HG03520 (cell line): ENCODE data around the gene SPATA33.
"Not testable (repeated sequence)": the region's sequence is repeated elsewhere in the genome, so short reads cannot be mapped to it uniquely, and the experiment has no call there.

Experiments used
- ATAC-seq: cut with Tn5 transposase; IDR thresholded peaks from one replicate; pipeline ENCODE4 v1.9.1; 2021; ENCODE audit warnings: mild to moderate bottlenecking, moderate library complexity; ENCODE audit not compliant: unreplicated experiment

SPATA33 gene

GRCh38 chr16:89691231-89691985, 33.8 kb downstream of the SPATA33 start:
- no peak for ATAC-seq

DNA sequence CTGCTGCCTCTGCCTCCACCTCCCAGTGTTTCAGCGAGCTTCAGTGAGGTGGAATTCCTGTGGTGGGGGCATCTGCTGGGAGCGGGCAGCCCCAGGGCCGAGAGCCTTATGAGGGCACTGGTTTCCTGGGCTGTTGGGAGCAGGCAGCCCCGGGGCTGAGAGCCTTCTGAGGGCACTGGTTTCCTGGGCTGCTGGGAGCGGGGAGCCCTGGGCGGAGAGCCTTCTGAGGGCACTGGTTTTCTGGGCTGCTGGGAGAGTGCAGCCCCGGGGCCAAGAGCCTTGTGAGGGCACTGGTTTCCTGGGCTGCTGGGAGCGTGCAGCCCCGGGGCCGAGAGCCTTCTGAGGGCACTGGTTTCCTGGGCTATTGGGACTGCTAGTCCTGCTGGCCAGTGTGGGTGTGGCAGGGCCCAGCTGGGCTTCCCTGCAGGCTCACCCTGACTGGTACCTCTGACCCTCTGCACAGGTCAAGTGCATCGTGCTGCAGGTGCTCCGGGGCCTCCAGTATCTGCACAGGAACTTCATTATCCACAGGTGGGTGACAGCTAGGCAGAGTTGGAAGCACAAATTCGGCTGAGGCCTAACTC, 34.4 kb downstream of the SPATA33 start:
- ATAC-seq = no peak

DNA sequence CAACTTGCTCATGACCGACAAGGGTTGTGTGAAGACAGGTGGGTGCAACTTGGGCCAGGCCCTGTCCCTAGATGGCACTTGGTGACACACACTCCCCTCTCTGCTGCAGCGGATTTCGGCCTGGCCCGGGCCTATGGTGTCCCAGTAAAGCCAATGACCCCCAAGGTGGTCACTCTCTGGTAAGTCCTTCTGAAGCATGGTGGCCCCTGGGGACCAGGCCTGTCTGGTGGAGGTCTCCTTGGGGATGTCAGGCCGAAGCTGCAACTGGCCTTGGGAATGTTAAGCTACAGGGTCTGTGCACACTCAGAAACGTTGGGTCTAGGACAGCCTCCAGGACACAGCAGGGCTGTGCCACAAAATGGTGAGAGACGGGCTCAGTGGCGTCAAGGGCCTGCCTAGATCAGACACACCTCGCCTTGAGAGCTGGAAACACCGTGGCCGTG, 35.7 kb downstream of the SPATA33 start:
- no peak for ATAC-seq

GRCh38 chr16:89693931-89694783, 36.5 kb downstream of the SPATA33 start:
- ATAC-seq = no peak

DNA sequence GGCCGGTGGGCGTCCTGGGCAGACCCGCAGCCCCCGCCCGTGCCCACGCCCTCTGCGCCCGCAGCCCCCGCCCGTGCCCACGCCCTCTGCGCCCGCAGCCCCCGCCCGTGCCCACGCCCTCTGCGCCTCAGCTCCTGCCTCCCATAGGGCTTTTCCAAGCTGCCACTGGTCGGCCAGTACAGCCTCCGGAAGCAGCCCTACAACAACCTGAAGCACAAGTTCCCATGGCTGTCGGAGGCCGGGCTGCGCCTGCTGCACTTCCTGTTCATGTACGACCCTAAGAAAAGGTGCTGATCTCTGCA, 37.1 kb downstream of the SPATA33 start:
- not testable (repeated sequence) for ATAC-seq

GRCh38 chr16:89695086-89695874, 37.6 kb downstream of the SPATA33 start:
- no peak for ATAC-seq

DNA sequence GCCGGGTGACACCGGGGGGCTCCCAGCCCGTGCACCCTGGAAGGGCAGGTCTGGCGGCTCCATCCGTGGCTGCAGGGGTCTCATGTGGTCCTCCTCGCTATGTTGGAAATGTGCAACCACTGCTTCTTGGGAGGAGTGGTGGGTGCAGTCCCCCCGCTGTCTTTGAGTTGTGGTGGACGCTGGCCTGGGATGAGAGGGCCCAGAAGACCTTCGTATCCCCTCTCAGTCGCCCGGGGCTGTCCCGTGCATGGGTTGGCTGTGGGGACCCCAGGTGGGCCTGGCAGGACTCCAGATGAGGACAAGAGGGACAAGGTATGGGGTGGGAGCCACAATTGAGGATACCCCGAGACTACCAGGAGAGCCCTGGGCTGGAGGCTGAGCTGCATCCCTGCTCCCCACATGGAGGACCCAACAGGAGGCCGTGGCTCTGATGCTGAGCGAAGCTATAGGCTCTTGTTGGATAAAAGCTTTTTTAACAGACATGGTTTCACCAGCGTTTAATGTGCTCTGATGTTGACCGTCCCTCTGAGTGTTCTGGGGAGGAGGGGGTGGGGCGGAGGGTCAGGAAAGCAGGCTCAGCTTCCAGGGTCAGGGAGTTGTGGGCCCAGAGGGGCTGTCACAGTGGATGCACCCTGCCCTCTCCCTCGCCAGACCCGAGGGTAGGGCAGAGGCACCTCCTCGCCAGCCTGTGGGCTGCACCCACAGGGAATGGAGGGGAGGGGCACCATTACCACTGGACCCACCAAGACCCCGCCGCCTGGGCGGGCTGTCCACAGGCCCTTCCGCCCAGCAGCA, 38.4 kb downstream of the SPATA33 start:
- no peak for ATAC-seq

DNA sequence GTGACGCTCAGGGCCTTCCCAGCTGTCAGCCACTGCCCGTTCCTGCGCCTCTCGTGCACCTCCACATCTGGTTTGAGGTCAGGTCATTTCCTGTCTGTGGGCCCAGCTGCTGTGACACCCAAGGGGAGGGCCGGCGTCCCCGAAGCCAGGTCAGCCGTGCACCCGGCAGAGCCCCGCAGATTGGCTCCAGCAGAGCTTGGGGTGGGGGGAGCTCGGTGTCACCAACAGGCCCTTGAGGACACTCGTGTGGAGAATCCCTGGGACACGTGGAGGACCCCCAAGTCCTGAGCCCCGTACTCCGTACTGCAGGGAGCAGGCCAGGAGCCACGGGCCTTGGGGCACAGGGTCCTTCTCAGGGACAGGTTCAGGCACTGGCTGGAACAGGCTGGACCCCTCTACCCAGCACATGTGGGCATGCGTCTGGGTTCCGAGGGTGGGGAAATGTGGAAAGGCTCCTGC, 39.1 kb downstream of the SPATA33 start:
- ATAC-seq = no peak

- ATAC-seq = no peak
Measured at GRCh38 chr16:89697161-89697615, 39.6 kb downstream of the SPATA33 start.

- no peak for ATAC-seq
Measured at GRCh38 chr16:89697616-89698331, 40.1 kb downstream of the SPATA33 start.

- ATAC-seq = not testable (repeated sequence)
Measured at GRCh38 chr16:89698717-89699116, 41.1 kb downstream of the SPATA33 start.

- ATAC-seq = not testable (repeated sequence)
Measured at GRCh38 chr16:89699629-89700099, 42.0 kb downstream of the SPATA33 start.

DNA sequence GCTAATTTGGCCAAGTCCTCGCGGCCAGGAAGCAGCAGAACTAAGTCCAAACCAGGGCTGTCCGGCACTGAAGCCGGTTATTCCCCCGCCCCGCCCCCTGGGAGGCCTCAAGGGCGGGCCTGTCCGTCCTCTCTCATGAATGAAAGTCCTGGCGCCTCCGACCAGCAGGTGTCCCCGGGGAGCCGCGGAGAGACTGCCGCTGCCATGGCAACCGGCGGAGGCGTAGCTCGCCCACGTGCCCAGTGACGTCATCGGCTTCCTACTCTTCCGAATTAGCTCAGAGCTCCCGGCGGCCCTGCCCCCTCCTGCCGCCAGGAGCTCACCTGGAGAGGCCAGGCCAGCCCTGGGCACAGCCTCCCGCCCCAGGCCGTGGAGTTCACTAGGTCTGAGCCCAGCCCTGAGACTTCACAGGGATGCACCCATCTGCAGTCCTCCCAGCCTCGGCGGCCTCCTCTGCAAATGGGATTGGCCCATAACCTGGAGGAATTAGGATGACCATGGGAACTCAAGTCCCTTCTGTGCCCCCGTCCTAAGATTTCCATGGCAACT, 42.5 kb downstream of the SPATA33 start:
- ATAC-seq = peak; percentile 30

- ATAC-seq = peak; percentile 2
Measured at GRCh38 chr16:89700649-89701424, 43.2 kb downstream of the SPATA33 start.

DNA sequence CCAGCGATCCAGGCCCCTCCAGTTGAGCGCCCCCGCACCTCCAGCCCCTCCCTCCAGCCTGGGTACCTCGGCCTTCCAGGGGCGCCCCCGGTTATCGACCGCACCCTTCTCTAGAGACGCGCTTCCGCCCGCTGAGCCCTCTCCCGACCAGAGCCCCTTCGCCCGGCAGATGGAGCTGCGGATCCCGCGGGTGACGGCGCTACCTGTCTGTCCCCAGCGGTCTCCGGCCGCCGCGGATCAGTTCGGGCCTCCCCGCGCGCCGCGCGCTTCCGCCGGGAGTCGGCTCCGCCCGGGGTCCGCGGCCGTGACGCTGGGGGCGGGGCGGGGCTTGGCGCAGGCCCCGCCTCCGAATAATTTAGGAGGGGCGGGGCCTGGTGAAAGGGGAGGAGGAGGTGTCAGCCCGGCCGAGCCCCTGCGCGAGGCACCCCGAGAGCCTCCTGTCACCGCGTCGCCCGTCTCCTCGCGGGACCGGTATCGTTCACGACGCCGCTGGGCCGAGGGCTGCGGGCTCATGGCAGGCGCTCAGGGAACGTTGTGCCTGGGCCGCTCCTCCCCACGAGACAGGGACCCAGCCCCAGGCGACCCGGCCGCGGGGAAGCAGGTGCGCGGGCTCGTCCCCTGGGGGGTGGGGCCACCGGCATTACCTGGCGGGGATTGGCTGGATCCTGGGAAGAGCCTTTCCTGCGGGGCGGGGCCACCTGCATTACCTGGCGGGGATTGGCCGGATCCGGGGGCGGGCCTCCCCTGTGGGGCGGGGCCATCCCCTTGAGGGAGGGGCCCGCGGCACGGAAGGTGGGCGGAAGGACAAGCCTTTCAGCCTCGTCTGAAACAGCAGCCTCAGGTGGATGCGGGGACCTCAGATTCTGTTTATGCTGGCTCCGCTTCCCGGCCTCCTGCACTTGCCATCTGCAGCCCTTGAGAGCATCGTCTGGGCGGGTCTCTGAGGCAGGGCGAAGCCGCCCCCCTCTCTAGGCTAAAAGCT, 44.1 kb downstream of the SPATA33 start, which contains the start of gene SPATA2L:
Gene SPATA2L, minus strand, starts transcription at position 281 of the 982 bp plus-strand sequence. CDS start 473 bp downstream, outside the sequence.
- peak; percentile 60 for ATAC-seq

- no peak for ATAC-seq
Measured at GRCh38 chr16:89704281-89704680, 46.6 kb downstream of the SPATA33 start.

- no peak for ATAC-seq
Measured at GRCh38 chr16:89705006-89705405, 47.4 kb downstream of the SPATA33 start.
